ENCODE data around the gene KRTAP5-1. TPM values are rescaled to one million over a fixed set of nuclear protein-coding genes. Genes with fewer than 3 reads are reported as not detected.
"Not testable (repeated sequence)": the region's sequence is repeated elsewhere in the genome, so short reads cannot be mapped to it uniquely, and the experiment has no call there.

Gene KRTAP5-1
- not detected in 2 replicates for polyA plus RNA-seq (2012; rRNA removed)
- not detected in 2 replicates for polyA plus RNA-seq (2012; cell fraction: cytosol; rRNA removed)
- polyA plus RNA-seq (2012; cell fraction: nucleus; rRNA removed), result not detected in 2 replicates

DNA sequence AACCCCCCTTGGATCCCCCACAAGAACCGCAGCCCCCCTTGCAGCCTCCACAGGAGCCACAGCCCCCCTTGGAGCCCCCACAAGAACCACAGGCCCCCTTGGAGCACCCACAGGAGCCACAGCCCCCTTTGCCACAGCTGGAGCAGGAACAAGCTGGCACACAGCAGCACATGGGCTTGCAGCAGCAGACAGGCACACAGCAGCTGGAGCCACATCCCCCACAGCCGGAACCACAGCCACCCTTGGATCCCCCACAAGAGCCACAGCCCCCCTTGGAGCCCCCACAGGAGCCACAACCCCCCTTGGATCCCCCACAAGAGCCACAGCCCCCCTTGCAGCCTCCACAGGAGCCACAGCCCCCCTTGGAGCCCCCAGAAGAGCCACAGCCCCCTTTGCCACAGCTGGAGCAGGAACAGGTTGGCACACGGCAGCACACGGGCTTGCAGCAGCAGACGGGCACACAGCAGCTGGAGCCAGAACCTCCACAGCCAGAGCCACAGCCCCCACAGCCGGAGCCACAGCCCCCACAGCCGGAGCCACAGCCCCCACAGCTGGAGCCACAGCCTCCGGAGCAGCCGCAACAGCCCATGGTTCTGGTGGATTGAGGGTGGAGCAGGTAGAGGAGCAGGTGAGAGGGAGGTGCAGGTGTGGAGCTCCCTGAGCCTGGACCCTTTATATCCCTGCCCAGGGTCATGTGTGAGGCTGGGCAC is at the start of gene KRTAP5-1:
Gene KRTAP5-1 (minus strand): TSS at position 623 of the 710 bp plus-strand sequence. CDS start 34 bp downstream, at position 589.
- H2AFZ ChIP-seq (ENCODE audit: low read depth); H3F3A ChIP-seq (replicated peaks; ENCODE audit: insufficient read depth); H4K20me1 ChIP-seq (ENCODE audit: insufficient read depth); H3K27me3 ChIP-seq (ENCODE audit: insufficient read depth); H3K4me3 ChIP-seq (ENCODE audit: low read depth in 2 of 2, low read length in 1 of 2); H3K79me2 ChIP-seq (ENCODE audit: insufficient read depth); H3K4me2 ChIP-seq; H3K9me2 ChIP-seq; POLR2A ChIA-PET; H3K9me3 ChIP-seq; H3K36me3 ChIP-seq (replicated peaks in 1 of 2; ENCODE audit: control insufficient read depth in 1 of 2, insufficient read depth in 2 of 2, low read length in 1 of 2); DNase-seq; H3K9ac ChIP-seq; H3K27ac ChIP-seq (ENCODE audit: low read depth in 2 of 2, low read length in 1 of 2); H3K4me1 ChIP-seq (ENCODE audit: control insufficient read depth in 1 of 2, insufficient read depth in 2 of 2, low read depth in 1 of 2, low read length in 1 of 2): not testable (repeated sequence)
- CTCF ChIA-PET, result interaction anchor here (1.3 to 4.2 kb wide), 2 partner anchors 10 to 11 kb away, joined by 5 to 21 read pairs; no protein-coding TSS in a partner anchor
- WGBS (ENCODE audit: low lambda C conversion rate), result 87% methylated on average over 5 of the region's 9 CpGs

- no peak overlapping the region for H3K4me3 ChIP-seq (ENCODE audit: low read depth in 2 of 2, low read length in 1 of 2)
Measured at GRCh38 chr11:1633864-1634263, 48.8 kb upstream of the KRTAP5-1 start.

More at GRCh38 chr11:1633864-1634263, 48.8 kb upstream of the KRTAP5-1 start:
- ChIA-PET POLR2A (interaction anchor here (0.7 kb wide), 1 partner anchor 26 kb away, joined by 3 read pairs; the partner anchor contains the start of gene KRTAP5-3), CTCF (interaction anchor here (1.2 to 3.2 kb wide), 5 partner anchors 19 to 517 kb away, joined by 3 to 19 read pairs (median 9); no protein-coding TSS in a partner anchor)
- Histone ChIP-seq H3K36me3 (replicated peaks in 1 of 2; ENCODE audit: control insufficient read depth in 1 of 2, insufficient read depth in 2 of 2, low read length in 1 of 2) (no peaks in the 10 kb centered on the region), H3K9me2 (no peaks in the 10 kb centered on the region), H3K4me2 (no peak overlapping the region), H4K20me1 (ENCODE audit: insufficient read depth) (no peaks in the 10 kb centered on the region), H2AFZ (ENCODE audit: low read depth) (no peak overlapping the region), H3K9me3 (no peaks in the 10 kb centered on the region), H3K27me3 (ENCODE audit: insufficient read depth) (peaks cover 19% of the 10 kb centered on the region; the same call in 1 of the 2 replicates), H3K9ac (no peak overlapping the region), H3K4me1 (ENCODE audit: control insufficient read depth in 1 of 2, insufficient read depth in 2 of 2, low read depth in 1 of 2, low read length in 1 of 2) (peaks cover 0 to 14% of the 10 kb centered on the region in 2 experiments; a peak in 1 of 4 replicates), H3K79me2 (ENCODE audit: insufficient read depth) (no peaks in the 10 kb centered on the region), H3F3A (replicated peaks; ENCODE audit: insufficient read depth) (no peaks in the 10 kb centered on the region), H3K27ac (ENCODE audit: low read depth in 2 of 2, low read length in 1 of 2) (no peak overlapping the region)
- WGBS (ENCODE audit: low lambda C conversion rate), result 63% methylated on average over 9 of the region's 10 CpGs
- no peak for TF ChIP-seq YY1 (IDR thresholded peaks at IDR 0.05; ENCODE audit: low read depth)
- TF ChIP-seq CHD2 (IDR thresholded peaks at IDR 0.05; ENCODE audit: low read length, partially characterized antibody), result no peak
- no peak for TF ChIP-seq RCOR1 (IDR thresholded peaks at IDR 0.05; ENCODE audit: low read length)
- no peak for TF ChIP-seq FOXJ3 (CRISPR knock-in tag; IDR thresholded peaks at IDR 0.05)
- TF ChIP-seq, protein P1, sequence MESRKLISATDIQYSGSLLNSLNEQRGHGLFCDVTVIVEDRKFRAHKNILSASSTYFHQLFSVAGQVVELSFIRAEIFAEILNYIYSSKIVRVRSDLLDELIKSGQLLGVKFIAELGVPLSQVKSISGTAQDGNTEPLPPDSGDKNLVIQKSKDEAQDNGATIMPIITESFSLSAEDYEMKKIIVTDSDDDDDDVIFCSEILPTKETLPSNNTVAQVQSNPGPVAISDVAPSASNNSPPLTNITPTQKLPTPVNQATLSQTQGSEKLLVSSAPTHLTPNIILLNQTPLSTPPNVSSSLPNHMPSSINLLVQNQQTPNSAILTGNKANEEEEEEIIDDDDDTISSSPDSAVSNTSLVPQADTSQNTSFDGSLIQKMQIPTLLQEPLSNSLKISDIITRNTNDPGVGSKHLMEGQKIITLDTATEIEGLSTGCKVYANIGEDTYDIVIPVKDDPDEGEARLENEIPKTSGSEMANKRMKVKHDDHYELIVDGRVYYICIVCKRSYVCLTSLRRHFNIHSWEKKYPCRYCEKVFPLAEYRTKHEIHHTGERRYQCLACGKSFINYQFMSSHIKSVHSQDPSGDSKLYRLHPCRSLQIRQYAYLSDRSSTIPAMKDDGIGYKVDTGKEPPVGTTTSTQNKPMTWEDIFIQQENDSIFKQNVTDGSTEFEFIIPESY (IDR thresholded peaks at IDR 0.05; ENCODE audit: borderline replicate concordance, low read depth), result no peak
- no peak for TF ChIP-seq GABPA (IDR thresholded peaks at IDR 0.05; ENCODE audit: low read depth)
- no peak for TF ChIP-seq ELF1 (IDR thresholded peaks at IDR 0.05)
- TF ChIP-seq, protein P2, sequence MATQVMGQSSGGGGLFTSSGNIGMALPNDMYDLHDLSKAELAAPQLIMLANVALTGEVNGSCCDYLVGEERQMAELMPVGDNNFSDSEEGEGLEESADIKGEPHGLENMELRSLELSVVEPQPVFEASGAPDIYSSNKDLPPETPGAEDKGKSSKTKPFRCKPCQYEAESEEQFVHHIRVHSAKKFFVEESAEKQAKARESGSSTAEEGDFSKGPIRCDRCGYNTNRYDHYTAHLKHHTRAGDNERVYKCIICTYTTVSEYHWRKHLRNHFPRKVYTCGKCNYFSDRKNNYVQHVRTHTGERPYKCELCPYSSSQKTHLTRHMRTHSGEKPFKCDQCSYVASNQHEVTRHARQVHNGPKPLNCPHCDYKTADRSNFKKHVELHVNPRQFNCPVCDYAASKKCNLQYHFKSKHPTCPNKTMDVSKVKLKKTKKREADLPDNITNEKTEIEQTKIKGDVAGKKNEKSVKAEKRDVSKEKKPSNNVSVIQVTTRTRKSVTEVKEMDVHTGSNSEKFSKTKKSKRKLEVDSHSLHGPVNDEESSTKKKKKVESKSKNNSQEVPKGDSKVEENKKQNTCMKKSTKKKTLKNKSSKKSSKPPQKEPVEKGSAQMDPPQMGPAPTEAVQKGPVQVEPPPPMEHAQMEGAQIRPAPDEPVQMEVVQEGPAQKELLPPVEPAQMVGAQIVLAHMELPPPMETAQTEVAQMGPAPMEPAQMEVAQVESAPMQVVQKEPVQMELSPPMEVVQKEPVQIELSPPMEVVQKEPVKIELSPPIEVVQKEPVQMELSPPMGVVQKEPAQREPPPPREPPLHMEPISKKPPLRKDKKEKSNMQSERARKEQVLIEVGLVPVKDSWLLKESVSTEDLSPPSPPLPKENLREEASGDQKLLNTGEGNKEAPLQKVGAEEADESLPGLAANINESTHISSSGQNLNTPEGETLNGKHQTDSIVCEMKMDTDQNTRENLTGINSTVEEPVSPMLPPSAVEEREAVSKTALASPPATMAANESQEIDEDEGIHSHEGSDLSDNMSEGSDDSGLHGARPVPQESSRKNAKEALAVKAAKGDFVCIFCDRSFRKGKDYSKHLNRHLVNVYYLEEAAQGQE (IDR thresholded peaks at IDR 0.05; ENCODE audit: low read depth, low read length), result no peak
- no peak for TF ChIP-seq GATA2 (CRISPR knock-in tag; IDR thresholded peaks at IDR 0.05)
- TF ChIP-seq NFIC (IDR thresholded peaks at IDR 0.05; ENCODE audit: borderline replicate concordance), result no peak
- TF ChIP-seq FOSL2 (IDR thresholded peaks at IDR 0.05; ENCODE audit: borderline replicate concordance, low read depth), result no peak
- no peak for TF ChIP-seq IRF3 (IDR thresholded peaks at IDR 0.05; ENCODE audit: low read depth, low read length)
- TF ChIP-seq TEAD4 (IDR thresholded peaks at IDR 0.05; ENCODE audit: borderline replicate concordance, insufficient read depth), result no peak
- no peak for TF ChIP-seq SMC3 (IDR thresholded peaks at IDR 0.05; ENCODE audit: low read depth, low read length)
- no peak for TF ChIP-seq RXRA (IDR thresholded peaks at IDR 0.05; ENCODE audit: borderline replicate concordance, low read depth)
- DNase-seq, result no peak

All from SK-N-SH (cell line).